Epithelial cell of esophagus (primary cell): ENCODE measurements around the gene TICRR.

Experiments used
- DNase-seq: peaks from one replicate; pipeline ENCODE4 v3.0.0; 2010; ENCODE audit warnings: low read depth
- H3K4me3 ChIP-seq: 2 replicates; pipeline ENCODE4 v1.5.1; 2011; ENCODE audit warnings: mild to moderate bottlenecking, low read length, control low read depth
- TF ChIP-seq, protein P1 (sequence below): IDR thresholded peaks from 2 replicates; pipeline ENCODE4 v1.5.1; 2011; ENCODE audit warnings: low read depth, mild to moderate bottlenecking, low read length, control low read depth, inconsistent platforms; ENCODE audit not compliant: insufficient read depth; ENCODE audit errors: missing control alignments

TICRR gene

DNA sequence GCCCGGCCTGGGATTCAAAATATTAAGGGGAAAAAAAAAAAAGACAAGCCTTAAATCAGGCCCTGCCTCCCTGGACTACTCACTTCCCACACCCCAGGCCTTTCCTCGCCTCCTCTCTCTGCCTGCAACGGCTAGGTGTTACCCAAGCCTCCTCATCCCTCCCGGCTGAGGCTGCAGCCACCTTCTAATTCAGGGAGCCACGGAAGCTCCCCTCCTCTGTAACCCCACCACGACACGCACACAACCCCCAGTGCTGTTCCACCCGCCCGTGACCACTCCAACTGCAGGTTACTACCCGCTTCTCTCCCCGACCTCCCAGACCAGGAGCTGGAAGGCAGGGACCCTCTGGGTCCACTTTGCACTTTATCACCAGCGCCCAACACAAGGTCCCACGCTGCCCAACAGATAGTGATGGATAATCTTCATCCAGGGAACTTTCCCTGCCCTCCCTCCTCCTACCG lies 79.1 kb downstream of the TICRR start:
- peak overlapping the region; percentile 54 for H3K4me3 ChIP-seq
- peak; percentile 65 for DNase-seq
- TF ChIP-seq, protein P1, sequence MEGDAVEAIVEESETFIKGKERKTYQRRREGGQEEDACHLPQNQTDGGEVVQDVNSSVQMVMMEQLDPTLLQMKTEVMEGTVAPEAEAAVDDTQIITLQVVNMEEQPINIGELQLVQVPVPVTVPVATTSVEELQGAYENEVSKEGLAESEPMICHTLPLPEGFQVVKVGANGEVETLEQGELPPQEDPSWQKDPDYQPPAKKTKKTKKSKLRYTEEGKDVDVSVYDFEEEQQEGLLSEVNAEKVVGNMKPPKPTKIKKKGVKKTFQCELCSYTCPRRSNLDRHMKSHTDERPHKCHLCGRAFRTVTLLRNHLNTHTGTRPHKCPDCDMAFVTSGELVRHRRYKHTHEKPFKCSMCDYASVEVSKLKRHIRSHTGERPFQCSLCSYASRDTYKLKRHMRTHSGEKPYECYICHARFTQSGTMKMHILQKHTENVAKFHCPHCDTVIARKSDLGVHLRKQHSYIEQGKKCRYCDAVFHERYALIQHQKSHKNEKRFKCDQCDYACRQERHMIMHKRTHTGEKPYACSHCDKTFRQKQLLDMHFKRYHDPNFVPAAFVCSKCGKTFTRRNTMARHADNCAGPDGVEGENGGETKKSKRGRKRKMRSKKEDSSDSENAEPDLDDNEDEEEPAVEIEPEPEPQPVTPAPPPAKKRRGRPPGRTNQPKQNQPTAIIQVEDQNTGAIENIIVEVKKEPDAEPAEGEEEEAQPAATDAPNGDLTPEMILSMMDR, result no peak

DNA sequence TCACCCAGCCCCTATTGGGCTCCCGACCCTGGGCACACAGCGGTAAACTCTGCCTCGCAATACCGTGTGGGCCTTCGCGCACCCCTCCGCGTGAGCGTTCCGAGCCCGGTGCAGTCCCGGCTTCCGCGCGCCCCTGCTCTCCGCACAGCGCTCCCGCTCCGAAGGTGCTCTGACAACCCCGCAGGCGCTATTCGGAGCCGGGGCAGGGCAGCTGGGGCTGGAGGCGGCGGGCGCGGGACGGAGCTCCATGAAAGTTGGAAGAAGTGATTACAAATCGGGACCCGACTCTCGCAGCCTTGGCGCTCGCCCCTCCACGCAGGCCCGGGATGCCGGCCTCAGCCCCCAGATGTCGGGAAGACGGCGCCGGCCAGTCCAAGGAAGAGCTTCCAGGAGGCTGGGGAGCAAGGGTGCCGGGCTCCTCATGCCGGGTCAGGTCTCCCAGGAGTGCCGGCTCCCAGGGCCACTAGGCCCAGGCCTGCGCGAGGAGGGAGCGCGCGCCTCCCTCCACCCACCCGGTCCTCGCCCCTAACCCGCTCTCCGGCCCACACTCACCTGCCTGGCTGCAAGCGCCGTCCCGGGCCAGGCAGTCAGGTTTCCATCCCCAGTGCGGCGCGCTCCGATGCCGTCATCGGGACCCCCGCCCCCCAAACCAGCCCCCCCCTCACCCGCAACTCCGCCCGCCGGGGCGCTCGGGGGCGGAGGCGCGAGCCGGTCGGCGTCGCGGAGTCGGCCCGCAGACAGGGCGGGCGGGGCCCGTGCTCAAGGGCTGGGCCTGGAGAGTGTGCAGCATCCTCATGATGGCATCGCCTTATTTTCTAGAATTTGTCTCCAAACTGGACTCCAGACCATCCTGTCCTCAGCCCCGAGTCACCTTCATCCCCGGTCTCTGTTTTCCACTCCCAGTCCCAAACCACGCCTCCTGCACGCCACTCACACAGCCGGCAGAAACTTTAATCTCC lies 79.9 kb downstream of the TICRR start, which contains the start of gene KIF7:
Gene KIF7, minus strand, starts transcription at position 621 of the 959 bp plus-strand sequence. CDS start 2,537 bp downstream, outside the sequence.
- TF ChIP-seq, protein P1, result no peak
- peak within 1 kb of the TSS; percentile 54 for H3K4me3 ChIP-seq
- DNase-seq, result peak; percentile 40

DNA sequence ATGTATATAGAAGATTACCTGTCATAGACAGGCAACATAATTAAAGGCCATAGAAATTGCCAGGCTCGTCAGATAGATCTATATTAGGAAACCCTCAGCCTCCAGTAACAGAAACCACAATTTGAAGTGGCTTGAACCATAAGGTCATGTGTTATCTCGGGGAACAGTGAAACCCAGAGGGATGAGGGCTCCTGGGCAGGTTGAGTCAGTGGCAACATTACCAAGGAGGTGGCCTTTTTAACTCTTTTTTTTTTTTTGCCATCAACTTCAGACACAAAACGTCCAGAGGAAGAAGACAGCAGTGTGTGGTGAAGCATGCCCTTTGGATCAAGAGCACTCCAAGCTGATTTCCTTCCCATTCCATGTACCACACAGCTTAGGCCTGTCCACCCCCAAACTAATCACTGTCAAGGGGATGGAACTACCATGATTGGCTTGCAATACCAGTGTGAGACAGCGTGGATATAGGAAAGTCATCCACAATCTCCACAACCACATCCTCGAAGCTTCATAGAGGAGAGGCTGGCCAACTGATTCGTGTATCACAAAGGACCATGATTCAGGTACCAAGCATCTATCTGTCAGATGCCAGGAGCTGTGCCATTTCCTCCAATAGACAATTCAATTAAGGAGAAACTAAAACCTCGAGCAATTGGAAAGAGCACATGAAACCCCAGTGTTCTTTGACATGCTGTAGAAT lies 81.0 kb downstream of the TICRR start:
- TF ChIP-seq, protein P1, result no peak
- no peak for DNase-seq
- no peak overlapping the region for H3K4me3 ChIP-seq

DNA sequence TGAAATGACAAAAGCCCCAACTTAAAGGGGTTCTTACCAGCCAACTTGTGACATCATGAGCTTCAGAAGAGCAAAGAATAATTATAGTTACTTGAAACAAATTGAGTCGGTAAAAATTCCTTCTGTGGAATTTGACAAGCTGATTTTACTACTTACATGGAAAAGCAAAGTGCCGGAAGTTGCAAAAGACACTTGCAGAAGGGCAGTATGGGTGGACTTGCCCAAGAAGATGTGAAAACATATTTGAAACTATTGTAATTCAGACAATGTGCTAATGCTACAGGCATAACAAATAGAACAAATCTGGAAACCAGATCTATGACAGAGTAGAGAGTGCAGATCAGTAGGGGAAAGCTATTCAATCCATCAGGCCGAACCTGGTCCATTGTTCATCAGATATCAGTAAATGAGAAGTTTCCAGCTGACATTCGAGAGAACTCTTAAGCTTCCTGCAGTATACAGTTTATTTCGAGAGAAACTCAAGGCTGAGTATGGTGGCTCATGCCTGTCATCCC lies 82.5 kb downstream of the TICRR start:
- no peak for DNase-seq
- TF ChIP-seq, protein P1, result no peak
- no peak overlapping the region for H3K4me3 ChIP-seq

DNA sequence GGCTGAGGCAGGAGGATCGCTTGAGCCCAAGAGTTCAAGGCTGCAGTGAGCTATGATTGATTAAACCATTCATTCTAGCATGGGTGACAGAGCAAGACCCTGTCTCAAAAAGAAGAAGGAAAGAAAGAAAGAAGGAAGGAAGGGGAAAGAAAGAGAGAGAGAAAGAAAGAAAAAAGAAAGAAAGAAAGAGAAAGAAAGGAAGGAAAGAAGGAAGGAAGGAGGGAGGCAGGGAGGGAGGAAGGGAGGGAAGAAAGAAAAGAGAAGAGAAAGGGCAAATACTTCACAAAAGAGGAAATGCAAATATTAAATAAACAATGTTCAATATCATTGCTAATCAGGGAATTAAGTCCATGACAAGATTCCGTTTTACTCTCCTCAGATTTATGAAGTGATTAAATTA lies 84.0 kb downstream of the TICRR start:
- no peak for DNase-seq

DNA sequence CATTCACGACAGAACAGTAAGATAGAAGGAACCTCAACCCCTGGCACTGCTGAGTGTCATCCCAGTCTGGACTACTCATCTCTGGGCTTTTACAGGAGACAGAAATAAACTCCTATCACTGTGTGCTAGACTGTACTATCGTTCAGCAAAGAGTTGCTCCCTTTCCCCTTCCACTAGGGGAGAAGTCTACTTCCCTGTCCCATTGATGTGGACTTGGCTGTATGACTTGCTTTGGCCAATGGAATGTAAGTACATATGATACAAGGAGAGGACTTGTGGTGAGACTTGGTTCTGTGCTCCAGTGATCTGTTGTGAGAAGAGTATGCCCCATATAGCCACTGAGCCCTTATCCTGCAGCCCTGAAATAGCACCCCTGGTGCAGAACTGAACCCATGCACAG lies 85.3 kb downstream of the TICRR start:
- DNase-seq, result no peak
- H3K4me3 ChIP-seq, result no peak overlapping the region
- TF ChIP-seq, protein P1, result no peak

More for the DNA sequence above, 84.0 kb downstream of the TICRR start:
- TF ChIP-seq, protein P1, result no peak
- H3K4me3 ChIP-seq, result no peak overlapping the region
